Activated CD8-positive, alpha-beta T cell treated with anti-CD3 and anti-CD28 coated beads for 36 hours (primary cell): ENCODE results near the gene RASGEF1C. TPM values are rescaled to one million over a fixed set of nuclear protein-coding genes. Genes with fewer than 3 reads are reported as not detected.

Experiments used
- ATAC-seq: fragments of 200-7000 bp; cut with Tn5 transposase; one replicate; pipeline ENCODE4 v1.10.0; 2021; ENCODE audit warnings: mild to moderate bottlenecking, moderate library complexity
- CTCF ChIA-PET: fragments of 350-600 bp; sonication (Branson Sonifier 250); formaldehyde crosslinking; loops from one replicate; lab custom pipeline; 2021; ENCODE audit warnings: antibody characterized with exemption; lab: Charles Lee
- POLR2A ChIA-PET: fragments of 350-600 bp; sonication (Branson Sonifier 250); formaldehyde crosslinking; loops from one replicate; lab custom pipeline; 2021; ENCODE audit warnings: antibody characterized with exemption; lab: Charles Lee
- DNase-seq: peaks from one replicate; pipeline ENCODE4 v3.0.0-alpha.2; 2020
- H3K27ac Mint-ChIP-seq: one replicate; pipeline ENCODE4 v1.8.0; 2021; ENCODE audit warnings: mild to moderate bottlenecking, mixed read lengths
- H3K27me3 Mint-ChIP-seq: one replicate; pipeline ENCODE4 v1.8.0; 2021; ENCODE audit warnings: mixed read lengths
- H3K36me3 Mint-ChIP-seq: one replicate; pipeline ENCODE4 v1.8.0; 2021; ENCODE audit warnings: low read depth, mixed read lengths
- H3K4me1 Mint-ChIP-seq: one replicate; pipeline ENCODE4 v1.8.0; 2021; ENCODE audit warnings: low read depth, mixed read lengths
- H3K4me3 Mint-ChIP-seq: one replicate; pipeline ENCODE4 v1.8.0; 2021; ENCODE audit warnings: mild to moderate bottlenecking, moderate library complexity, mixed read lengths
- H3K9me3 Mint-ChIP-seq: one replicate; pipeline ENCODE4 v1.8.0; 2021; ENCODE audit warnings: mixed read lengths
- intact Hi-C: fragments of 100-400 bp; cut with micrococcal nuclease; formaldehyde crosslinking; loops from one replicate; pipeline ENCODE4 v1.10.0; 2022
- total RNA-seq, 2 experiments: library from RNA; stranded (reverse); gene quantifications; one replicate each; pipeline ENCODE4 v1.2.3, GENCODE V29; 2021
- TF ChIP-seq, protein P1 (sequence below): fragments of 200-600 bp; IDR thresholded peaks from one replicate; pipeline ENCODE4 v1.8.0; 2022; ENCODE audit warnings: antibody characterized with exemption, mild to moderate bottlenecking

RASGEF1C gene
- total RNA-seq, 2 experiments from 2014 or later: not detected

DNA sequence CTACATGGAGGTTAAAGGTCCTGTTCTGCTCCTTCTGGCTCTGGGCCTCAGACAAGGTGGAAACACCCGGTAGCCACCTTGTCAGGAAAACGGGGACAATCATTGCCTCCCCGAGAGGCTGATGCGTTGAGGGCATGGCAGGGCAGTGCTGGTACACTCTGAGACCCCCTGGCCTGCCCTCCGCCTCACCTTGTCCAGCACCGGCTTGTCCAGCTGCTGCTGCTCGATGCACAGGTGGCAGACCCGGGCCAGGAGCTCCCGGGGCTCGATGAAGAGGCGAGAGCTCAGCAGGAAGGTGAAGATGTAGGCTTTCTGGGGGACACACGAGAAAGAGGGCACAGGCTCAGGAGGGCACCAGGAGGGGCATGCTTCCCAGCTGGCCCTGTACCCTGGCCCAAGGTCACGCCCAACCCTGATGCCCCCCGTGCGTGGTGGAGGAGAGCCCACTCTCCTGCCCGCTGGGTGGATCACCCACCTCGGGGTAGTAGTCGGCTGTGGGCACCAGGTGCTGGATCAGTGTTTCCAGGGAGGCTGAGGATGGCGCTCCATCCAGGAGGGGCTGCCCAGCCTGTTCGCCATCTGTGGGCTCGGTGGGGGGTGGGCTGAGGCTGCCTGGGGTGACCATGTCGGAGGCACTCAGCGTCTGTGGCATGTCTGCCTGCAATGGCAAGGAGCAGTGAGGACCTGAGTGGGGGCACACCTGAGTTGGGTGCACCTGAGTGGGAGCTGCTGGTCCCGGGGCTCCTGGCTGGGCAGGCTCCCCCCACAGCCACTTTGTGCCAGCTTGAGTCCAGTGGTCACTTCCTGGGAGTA lies 71.4 kb downstream of the RASGEF1C start:
- Mint-ChIP-seq H3K9me3 (no peaks in the 10 kb centered on the region), H3K27ac (no peak overlapping the region), H3K27me3 (peaks cover 5% of the 10 kb centered on the region), H3K4me3 (no peak overlapping the region), H3K36me3 (no peaks in the 10 kb centered on the region), H3K4me1 (peaks cover 11% of the 10 kb centered on the region)
- TF ChIP-seq, protein P1, sequence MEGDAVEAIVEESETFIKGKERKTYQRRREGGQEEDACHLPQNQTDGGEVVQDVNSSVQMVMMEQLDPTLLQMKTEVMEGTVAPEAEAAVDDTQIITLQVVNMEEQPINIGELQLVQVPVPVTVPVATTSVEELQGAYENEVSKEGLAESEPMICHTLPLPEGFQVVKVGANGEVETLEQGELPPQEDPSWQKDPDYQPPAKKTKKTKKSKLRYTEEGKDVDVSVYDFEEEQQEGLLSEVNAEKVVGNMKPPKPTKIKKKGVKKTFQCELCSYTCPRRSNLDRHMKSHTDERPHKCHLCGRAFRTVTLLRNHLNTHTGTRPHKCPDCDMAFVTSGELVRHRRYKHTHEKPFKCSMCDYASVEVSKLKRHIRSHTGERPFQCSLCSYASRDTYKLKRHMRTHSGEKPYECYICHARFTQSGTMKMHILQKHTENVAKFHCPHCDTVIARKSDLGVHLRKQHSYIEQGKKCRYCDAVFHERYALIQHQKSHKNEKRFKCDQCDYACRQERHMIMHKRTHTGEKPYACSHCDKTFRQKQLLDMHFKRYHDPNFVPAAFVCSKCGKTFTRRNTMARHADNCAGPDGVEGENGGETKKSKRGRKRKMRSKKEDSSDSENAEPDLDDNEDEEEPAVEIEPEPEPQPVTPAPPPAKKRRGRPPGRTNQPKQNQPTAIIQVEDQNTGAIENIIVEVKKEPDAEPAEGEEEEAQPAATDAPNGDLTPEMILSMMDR: no peak
- DNase-seq: no peak
- CTCF ChIA-PET: no interaction called here
- intact Hi-C loops: loop anchor here (10.0 kb wide), 1 partner anchor 77 kb away; no protein-coding TSS in a partner anchor
- ATAC-seq: no peak
- POLR2A ChIA-PET: no interaction called here

DNA sequence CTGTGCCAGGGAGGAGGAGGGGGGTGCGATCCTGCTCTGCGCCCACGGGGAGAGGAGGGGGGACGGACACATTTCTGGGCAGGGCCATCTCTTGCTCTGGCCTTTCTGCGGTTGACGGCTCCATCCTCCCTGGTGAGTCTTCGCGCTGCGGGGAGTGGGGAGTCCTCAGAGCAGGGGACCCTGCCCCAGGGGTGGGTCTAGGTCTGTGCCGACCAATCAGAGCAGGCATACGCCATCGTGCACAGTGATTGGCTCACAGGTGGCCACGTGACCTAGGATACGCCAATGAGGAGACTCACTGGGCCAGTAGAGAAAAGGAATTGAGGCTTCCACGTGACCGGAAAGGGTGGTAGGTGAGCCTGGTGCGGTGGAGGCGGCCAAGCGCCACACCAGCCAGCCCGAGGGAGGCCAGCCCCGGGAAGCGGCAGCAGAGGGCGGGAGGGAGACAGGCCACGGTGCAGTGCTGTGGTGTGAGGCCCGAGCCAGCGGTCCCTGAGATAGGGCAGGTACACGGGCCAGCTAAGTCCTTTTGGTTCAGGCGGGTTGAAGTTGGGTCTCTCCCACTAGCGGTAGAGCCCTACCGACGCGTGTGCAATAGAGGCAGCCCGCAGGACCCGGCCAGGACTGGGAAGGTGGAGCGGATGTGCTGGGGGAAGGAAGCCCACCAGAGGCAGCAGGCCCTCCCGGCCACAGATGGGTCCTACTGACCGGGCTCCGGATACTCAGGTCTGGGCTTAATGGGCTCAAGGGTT lies 72.2 kb downstream of the RASGEF1C start:
- H3K4me3 Mint-ChIP-seq: no peak overlapping the region
- TF ChIP-seq, protein P1: no peak
- peaks cover 5% of the 10 kb centered on the region for H3K27me3 Mint-ChIP-seq
- ATAC-seq (no peak), DNase-seq (no peak)
- H3K4me1 Mint-ChIP-seq: peaks cover 11% of the 10 kb centered on the region
- H3K27ac Mint-ChIP-seq: no peak overlapping the region
- POLR2A ChIA-PET: no interaction called here
- H3K36me3 Mint-ChIP-seq: no peaks in the 10 kb centered on the region
- no peaks in the 10 kb centered on the region for H3K9me3 Mint-ChIP-seq
- CTCF ChIA-PET: no interaction called here
- intact Hi-C loops: loop anchor here (10.0 kb wide), 1 partner anchor 78 kb away; no protein-coding TSS in a partner anchor

DNA sequence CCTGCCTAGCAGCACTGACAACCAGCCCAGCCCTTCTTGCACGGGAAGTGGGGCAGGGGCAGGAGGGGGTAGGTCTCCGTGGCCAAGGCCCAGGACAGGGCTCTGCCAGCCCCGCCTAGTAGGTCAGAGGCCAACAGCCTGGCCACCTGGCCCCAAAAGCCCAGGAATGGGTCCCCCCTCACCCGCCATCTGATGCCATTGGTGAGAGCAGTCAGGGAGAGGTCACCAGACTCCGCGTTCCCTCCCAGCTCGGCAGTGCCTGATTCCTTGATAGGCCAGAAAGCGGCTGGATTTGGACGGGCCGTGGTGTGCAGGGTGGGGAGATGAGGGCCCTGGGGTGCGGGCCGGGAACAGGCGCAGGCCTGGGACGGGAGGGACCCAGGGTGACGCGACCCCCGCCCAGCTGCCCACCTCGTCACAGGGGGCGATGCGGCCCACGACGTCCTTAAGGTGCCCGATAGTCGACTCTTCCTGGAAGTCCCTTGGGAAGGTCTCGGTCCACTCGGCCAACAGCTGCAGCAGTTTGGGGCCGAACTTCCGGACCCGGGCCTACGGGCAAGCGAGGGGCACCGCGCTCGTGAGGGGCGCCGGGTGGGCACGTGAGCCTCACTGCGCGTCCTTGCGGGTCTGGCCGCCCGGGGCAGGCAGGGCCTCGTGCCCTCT lies 72.9 kb downstream of the RASGEF1C start:
- POLR2A ChIA-PET: no interaction called here
- TF ChIP-seq, protein P1: no peak
- H3K27me3 Mint-ChIP-seq: peaks cover 5% of the 10 kb centered on the region
- CTCF ChIA-PET: no interaction called here
- no peak for ATAC-seq
- no peaks in the 10 kb centered on the region for H3K36me3 Mint-ChIP-seq
- peaks cover 11% of the 10 kb centered on the region for H3K4me1 Mint-ChIP-seq
- H3K9me3 Mint-ChIP-seq: no peaks in the 10 kb centered on the region
- no peak overlapping the region for H3K27ac Mint-ChIP-seq
- intact Hi-C loops: loop anchor here (10.0 kb wide), 1 partner anchor 79 kb away; no protein-coding TSS in a partner anchor
- H3K4me3 Mint-ChIP-seq: no peak overlapping the region
- DNase-seq: no peak

GRCh38 chr5:180135128-180135955 lies 73.7 kb downstream of the RASGEF1C start:
- ChIA-PET CTCF (no interaction called here), POLR2A (interaction anchor here (0.6 to 1.0 kb wide), 2 partner anchors 19 to 200 kb away, joined by 3 read pairs; no protein-coding TSS in a partner anchor)
- intact Hi-C loops: loop anchor here (10.0 kb wide), 1 partner anchor 79 kb away; no protein-coding TSS in a partner anchor
- peak; percentile 81 for DNase-seq
- Mint-ChIP-seq H3K27me3 (peaks cover 5% of the 10 kb centered on the region), H3K27ac (peak overlapping the region; percentile 76), H3K4me3 (no peak overlapping the region), H3K4me1 (peaks cover 11% of the 10 kb centered on the region), H3K9me3 (no peaks in the 10 kb centered on the region), H3K36me3 (no peaks in the 10 kb centered on the region)
- TF ChIP-seq, protein P1: no peak
- peak; percentile 99 for ATAC-seq
